ENCODE results near the gene DCAF10. TPM values are rescaled to one million over a fixed set of nuclear protein-coding genes. Genes with fewer than 3 reads are reported as not detected.
"Not testable (repeated sequence)": the region's sequence is repeated elsewhere in the genome, so short reads cannot be mapped to it uniquely, and the experiment has no call there.

DCAF10 gene
- total RNA-seq, 1 experiment from 2014 or later: 13.5 TPM

DNA sequence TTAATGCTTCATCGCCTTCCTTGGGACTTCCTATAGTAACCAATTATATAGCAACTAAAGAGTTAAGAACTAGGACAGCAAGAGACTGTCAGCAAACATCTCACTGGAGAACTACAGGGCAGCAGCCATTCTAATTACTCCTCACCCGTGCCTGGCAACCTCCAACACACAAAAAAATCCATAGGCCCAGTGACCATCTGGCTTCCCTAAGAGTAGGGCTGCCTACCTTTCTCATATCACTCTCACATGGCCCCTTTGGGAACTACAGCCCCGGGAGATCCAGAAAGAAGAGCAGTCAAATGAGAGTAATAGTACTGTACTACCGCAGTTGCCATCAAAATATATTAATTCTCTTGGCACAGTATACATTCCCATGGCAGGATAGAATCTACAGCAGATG, 5.7 kb downstream of the DCAF10 start:
- intact Hi-C loops (cut with micrococcal nuclease; ENCODE audit: unreplicated experiment): no loop called here
- H3K36me3 Mint-ChIP-seq (ENCODE audit: insufficient read depth, unreplicated experiment): no peaks in the 10 kb centered on the region
- no peak for DNase-seq
- H3K27ac Mint-ChIP-seq (ENCODE audit: unreplicated experiment): no peak overlapping the region
- Histone ChIP-seq H3K36me3 (ENCODE audit: control insufficient read depth, insufficient read depth, low read length) (no peaks in the 10 kb centered on the region), H3K27me3 (replicated peaks; ENCODE audit: control insufficient read depth, insufficient read depth, low read length) (no peaks in the 10 kb centered on the region), H3K9me3 (no peaks in the 10 kb centered on the region), H3K4me3 (ENCODE audit: low read depth, low read length) (no peak overlapping the region), H3K4me1 (no peaks in the 10 kb centered on the region)
- no peaks in the 10 kb centered on the region for H3K27me3 Mint-ChIP-seq (ENCODE audit: insufficient read depth, unreplicated experiment)
- peaks cover 9% of the 10 kb centered on the region for H3K4me1 Mint-ChIP-seq (ENCODE audit: low read depth, unreplicated experiment)
- H3K4me3 Mint-ChIP-seq (ENCODE audit: unreplicated experiment): no peak overlapping the region
- TF ChIP-seq, protein P1, sequence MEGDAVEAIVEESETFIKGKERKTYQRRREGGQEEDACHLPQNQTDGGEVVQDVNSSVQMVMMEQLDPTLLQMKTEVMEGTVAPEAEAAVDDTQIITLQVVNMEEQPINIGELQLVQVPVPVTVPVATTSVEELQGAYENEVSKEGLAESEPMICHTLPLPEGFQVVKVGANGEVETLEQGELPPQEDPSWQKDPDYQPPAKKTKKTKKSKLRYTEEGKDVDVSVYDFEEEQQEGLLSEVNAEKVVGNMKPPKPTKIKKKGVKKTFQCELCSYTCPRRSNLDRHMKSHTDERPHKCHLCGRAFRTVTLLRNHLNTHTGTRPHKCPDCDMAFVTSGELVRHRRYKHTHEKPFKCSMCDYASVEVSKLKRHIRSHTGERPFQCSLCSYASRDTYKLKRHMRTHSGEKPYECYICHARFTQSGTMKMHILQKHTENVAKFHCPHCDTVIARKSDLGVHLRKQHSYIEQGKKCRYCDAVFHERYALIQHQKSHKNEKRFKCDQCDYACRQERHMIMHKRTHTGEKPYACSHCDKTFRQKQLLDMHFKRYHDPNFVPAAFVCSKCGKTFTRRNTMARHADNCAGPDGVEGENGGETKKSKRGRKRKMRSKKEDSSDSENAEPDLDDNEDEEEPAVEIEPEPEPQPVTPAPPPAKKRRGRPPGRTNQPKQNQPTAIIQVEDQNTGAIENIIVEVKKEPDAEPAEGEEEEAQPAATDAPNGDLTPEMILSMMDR (IDR thresholded peaks at IDR 0.05; ENCODE audit: insufficient read depth in 1 of 2, low read depth in 1 of 2, low read length in 1 of 2, severe bottlenecking in 1 of 2, unreplicated experiment in 1 of 2): no peak
- H3K9me3 Mint-ChIP-seq (ENCODE audit: unreplicated experiment): no peaks in the 10 kb centered on the region
- CTCF ChIA-PET: no interaction called here
- BruUV-seq (replicated peaks): no TSS peak
- POLR2A ChIA-PET: no interaction called here

DNA sequence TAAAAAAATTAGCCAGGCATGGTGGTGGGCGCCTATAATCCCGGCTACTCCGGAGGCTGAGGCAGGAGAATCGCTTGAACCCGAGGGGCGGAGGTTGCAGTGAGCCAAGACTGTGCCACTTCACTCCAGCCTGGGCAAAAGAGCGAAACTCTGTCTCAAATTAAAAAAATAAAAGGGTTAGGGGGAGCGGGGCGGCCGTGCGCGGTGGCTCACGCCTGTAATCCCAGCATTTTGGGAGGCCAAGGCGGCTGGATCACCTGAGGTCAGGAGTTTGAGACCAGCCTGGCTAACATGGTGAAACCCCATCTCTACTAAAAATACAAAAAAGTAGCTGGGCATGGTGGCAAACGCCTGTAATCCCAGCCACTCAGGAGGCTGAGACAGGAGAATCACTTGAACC, 9.1 kb downstream of the DCAF10 start:
- DNase-seq; H3K9me3 Mint-ChIP-seq (ENCODE audit: unreplicated experiment); intact Hi-C loops (cut with micrococcal nuclease; ENCODE audit: unreplicated experiment); H3K27me3 ChIP-seq (replicated peaks; ENCODE audit: control insufficient read depth, insufficient read depth, low read length); H3K4me3 ChIP-seq (ENCODE audit: low read depth, low read length); BruUV-seq (replicated peaks); CTCF ChIA-PET; H3K4me3 Mint-ChIP-seq (ENCODE audit: unreplicated experiment); H3K27me3 Mint-ChIP-seq (ENCODE audit: insufficient read depth, unreplicated experiment); H3K27ac Mint-ChIP-seq (ENCODE audit: unreplicated experiment); H3K4me1 ChIP-seq; H3K36me3 ChIP-seq (ENCODE audit: control insufficient read depth, insufficient read depth, low read length); POLR2A ChIA-PET; H3K9me3 ChIP-seq; H3K4me1 Mint-ChIP-seq (ENCODE audit: low read depth, unreplicated experiment); H3K36me3 Mint-ChIP-seq (ENCODE audit: insufficient read depth, unreplicated experiment): not testable (repeated sequence)

DNA sequence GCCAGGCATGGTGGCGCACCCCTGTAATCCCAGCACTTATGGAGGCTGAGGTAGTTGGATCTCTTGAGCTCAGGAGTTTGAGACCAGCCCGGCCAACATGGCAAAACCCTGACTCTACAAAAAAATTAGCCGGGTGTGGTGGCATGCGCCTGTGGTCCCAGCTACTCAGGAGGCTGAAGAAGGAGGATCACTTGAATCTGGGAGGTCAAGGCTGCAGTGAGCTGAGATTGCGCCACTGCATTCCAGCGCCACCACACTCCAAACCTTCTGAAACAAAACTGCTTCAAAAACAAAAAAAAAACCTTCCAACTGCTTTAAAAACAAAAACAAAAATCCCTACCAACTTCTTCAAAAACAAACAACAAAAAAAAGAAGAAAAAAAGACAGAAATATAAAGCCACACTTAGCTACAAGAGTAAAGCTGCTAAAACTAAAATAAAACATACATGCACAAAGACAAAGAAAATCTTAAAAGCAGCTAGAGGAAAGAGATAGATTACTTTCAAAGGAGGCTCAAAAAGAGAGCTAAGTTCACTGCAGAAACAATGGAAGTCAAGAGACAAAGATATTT, 11.4 kb downstream of the DCAF10 start:
- H3K27ac Mint-ChIP-seq (ENCODE audit: unreplicated experiment): no peak overlapping the region
- H3K4me1 ChIP-seq: no peaks in the 10 kb centered on the region
- no peak overlapping the region for H3K4me3 ChIP-seq (ENCODE audit: low read depth, low read length)
- no peaks in the 10 kb centered on the region for H3K27me3 Mint-ChIP-seq (ENCODE audit: insufficient read depth, unreplicated experiment)
- CTCF ChIA-PET: no interaction called here
- no TSS peak for BruUV-seq (replicated peaks)
- no peaks in the 10 kb centered on the region for H3K36me3 ChIP-seq (ENCODE audit: control insufficient read depth, insufficient read depth, low read length)
- no peak overlapping the region for H3K4me3 Mint-ChIP-seq (ENCODE audit: unreplicated experiment)
- TF ChIP-seq, protein P1 (IDR thresholded peaks at IDR 0.05; ENCODE audit: insufficient read depth in 1 of 2, low read depth in 1 of 2, low read length in 1 of 2, severe bottlenecking in 1 of 2, unreplicated experiment in 1 of 2): no peak
- H3K9me3 Mint-ChIP-seq (ENCODE audit: unreplicated experiment): no peaks in the 10 kb centered on the region
- no peaks in the 10 kb centered on the region for H3K36me3 Mint-ChIP-seq (ENCODE audit: insufficient read depth, unreplicated experiment)
- intact Hi-C loops (cut with micrococcal nuclease; ENCODE audit: unreplicated experiment): no loop called here
- no peaks in the 10 kb centered on the region for H3K4me1 Mint-ChIP-seq (ENCODE audit: low read depth, unreplicated experiment)
- POLR2A ChIA-PET: no interaction called here
- H3K9me3 ChIP-seq: no peaks in the 10 kb centered on the region
- H3K27me3 ChIP-seq (replicated peaks; ENCODE audit: control insufficient read depth, insufficient read depth, low read length): no peaks in the 10 kb centered on the region
- DNase-seq: no peak
